LNCAP (cell line): Measurements from ENCODE around the gene AQP5.

ENCODE experiments used
- TF ChIP-seq, protein P1 (sequence below): fragments of 450-650 bp; IDR thresholded peaks from 2 replicates; pipeline ENCODE4 v1.5.1; 2017; ENCODE audit warnings: mild to moderate bottlenecking

Gene AQP5

DNA sequence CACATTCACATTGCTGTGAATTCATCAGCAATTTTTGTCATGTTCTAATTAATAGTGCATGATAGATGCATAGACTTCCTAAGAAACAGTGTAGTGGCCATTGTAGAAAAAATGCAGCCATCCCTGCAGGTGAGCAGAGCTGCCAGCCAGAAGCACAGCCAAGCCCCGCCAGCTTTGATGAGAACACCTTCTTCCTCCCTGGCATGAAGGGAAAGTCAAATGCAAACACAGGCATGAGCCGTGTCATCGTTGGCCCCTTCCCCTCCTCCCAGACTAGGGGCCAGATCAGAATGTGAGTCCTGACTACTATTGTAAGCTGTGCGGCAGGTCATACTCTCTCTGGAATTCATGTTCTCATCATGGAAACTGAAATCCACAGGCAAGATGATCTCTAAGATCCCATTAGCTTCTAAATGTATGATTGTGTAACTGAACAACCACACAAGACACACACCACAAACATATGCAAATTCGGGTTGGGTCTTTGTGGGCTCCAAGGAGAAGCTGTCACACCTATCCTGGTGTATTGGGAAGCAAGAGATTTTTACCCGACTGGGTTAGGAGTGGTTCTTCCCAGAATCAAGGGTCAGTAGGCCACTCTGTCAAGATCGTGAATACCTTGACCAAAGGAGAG is 14.0 kb upstream of the AQP5 start:
- TF ChIP-seq, protein P1, sequence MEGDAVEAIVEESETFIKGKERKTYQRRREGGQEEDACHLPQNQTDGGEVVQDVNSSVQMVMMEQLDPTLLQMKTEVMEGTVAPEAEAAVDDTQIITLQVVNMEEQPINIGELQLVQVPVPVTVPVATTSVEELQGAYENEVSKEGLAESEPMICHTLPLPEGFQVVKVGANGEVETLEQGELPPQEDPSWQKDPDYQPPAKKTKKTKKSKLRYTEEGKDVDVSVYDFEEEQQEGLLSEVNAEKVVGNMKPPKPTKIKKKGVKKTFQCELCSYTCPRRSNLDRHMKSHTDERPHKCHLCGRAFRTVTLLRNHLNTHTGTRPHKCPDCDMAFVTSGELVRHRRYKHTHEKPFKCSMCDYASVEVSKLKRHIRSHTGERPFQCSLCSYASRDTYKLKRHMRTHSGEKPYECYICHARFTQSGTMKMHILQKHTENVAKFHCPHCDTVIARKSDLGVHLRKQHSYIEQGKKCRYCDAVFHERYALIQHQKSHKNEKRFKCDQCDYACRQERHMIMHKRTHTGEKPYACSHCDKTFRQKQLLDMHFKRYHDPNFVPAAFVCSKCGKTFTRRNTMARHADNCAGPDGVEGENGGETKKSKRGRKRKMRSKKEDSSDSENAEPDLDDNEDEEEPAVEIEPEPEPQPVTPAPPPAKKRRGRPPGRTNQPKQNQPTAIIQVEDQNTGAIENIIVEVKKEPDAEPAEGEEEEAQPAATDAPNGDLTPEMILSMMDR, result no peak

DNA sequence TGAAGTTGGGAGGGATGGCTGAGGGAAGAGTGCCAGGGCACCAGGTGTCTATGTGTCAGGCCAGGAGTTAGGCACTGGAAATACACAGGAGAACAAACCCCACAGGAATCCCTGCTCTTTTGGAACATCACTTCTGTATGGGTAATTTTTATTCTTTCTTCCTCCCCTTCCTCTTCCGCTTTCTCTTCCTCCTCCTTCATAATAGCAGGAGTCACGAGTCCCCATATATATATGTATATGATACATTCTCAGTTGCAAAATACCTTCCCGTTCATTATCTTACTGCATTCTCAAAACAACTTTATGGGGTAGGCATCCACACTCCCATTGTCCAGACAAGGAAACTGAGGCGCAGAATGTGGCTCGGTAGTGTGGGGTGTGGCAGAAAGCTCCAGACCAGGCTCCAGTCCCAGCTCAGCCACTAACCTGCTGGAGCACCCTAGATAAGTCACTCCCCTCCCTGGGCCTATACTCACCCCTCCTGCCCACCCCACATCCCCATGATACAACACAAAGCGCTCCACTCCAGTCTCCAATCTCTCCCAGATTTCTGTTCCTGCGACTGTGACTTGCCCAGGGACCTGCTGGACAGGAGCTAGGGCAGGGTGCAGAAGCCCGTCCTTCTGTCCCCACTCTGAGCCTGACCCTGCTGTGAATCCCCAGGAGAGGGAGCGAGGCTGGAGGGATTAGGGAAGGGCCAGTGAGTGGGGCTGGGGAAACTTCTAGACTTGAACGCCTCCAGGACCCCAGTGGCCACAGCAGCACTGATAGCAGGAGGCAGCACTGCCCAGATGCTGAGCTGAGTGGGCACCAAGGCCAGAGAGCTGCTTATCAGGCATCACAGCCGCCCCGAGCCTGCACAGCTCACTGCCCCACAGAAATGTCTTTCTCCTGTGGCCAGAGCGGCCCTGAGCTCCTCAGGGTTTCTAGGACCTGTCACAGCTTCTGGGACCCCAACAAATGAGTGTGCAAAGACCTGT is 12.5 kb upstream of the AQP5 start:
- TF ChIP-seq, protein P1, result no peak

DNA sequence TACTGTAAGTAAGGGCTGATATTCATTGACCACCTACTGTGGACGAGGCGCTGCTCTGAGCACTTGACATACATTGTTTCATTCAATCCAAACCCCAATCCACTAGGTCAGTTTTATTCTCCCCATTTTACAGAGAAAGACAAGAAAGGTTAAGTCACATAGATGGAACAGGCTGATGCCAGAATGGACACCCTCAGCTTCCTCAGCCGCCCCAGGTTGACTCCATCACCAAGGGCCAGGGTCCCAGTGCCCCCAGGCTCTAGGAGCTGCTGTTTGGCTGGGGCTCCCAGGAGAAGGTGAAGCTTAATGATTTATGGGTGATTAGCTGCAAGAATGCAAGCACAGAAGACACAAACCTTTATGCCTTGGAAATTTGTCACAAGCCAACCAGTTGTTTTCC is 11.8 kb upstream of the AQP5 start:
- TF ChIP-seq, protein P1, result no peak

DNA sequence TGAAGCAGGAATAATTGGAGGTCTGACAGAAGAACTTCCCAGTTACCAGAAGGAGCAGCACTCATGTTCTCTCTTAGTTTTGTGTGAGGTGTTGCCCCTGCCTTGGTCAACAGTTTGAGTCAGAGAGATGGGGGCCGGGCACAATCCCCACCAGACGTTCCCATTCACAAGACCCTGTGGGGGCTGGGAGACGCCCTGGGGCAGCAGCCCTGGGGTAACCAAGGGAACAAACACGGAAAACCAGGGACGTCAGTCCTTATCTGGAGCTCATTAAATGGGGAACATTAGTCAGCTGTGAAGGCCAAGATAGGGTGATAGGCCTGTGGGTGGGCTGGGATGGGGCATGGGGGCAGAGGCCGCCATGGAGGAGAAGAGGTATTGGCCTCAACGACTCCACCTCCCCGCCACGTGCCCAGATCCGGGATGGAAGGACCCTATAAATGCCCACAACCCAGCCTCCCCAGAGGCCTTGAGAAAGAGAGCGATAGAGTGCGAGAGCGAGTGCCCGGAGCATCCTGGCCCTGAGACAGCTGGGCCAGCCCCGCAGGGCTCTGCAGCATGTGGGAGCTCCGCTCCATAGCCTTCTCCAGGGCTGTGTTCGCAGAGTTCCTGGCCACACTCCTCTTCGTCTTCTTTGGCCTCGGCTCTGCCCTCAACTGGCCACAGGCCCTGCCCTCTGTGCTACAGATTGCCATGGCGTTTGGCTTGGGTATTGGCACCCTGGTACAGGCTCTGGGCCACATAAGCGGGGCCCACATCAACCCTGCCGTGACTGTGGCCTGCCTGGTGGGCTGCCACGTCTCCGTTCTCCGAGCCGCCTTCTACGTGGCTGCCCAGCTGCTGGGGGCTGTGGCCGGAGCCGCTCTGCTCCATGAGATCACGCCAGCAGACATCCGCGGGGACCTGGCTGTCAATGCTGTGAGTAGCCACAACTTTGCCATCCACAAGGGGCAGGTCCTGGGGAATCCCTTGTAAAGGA is 11.1 kb upstream of the AQP5 start, which contains the start of gene AQP2:
Gene AQP2 (plus strand): TSS at position 465 of the 979 bp plus-strand sequence. CDS start 94 bp downstream, at position 559.
- TF ChIP-seq, protein P1, result no peak

DNA sequence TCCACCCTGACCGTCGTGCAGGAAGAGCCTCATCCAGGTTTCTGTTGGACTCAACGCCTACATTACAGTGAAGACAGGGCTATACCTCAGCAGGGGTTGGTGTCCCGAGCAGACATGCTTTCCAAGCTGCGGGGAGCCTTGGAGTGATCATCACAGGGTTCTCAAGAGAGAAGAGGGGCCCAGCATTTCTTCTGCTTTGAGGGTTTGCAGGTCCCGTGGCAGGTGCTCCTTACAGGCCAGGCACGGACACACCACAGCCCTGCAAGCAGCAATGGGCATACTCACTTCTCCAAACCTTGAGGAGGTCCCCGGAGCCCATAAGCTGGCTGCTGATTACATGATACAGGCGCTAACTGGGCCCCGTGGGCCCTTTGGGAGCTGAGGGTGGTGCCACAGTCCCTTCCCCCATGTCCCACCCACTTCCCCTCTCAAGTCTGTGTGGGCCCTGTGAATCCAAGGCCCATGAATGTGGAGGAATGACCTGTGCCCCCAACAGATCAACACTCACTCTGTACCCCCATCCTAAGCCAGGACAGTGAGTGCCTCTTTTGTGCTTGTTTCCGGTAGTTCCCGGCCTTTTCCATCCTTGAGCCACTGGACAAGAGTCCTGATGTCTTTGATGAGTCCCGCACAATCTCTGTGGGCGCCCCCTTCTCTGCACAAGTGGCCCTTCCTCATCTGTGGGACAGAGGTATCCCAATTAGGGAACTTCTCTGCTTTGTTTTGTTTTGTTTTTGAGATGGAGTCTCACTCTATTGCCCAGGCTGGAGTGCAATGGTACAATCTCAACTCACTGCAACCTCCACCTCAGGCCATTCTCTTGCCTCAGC is 10.0 kb upstream of the AQP5 start:
- TF ChIP-seq, protein P1, result no peak

DNA sequence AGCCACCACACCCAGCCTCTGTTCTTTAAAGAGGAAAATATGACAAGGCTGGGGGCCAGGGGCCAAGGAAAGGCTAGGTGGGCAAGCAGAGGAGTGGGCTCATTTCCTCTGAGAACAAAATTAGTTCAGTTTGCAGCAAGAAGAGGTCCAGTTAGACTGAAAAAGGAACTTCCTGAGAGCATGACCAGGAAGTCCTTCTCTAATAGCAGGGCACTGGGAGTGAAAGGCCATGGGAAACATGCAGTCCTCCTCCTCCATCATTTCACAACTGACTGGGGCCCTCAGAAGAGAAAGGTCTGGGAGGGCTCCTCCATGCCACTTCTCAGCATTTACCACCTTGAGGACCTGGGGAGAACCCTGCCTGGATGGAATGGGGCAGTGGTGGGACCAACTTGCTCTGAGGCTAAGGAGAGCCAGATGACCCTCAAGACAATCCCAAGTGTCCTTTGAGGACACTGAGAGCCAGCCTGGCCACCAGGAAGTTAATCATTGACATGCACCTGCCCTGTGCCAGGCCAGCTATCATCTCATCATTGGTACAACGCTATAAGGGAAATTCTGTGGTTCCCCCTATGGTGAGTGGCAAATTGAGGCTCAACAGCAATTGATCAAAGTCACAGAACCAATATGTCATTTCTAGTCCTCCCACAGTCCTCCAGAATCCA is 9.1 kb upstream of the AQP5 start:
- TF ChIP-seq, protein P1, result no peak
